GM23338 (cell line): ENCODE results near the gene SLC25A22. TPM values are rescaled to one million over a fixed set of nuclear protein-coding genes. Genes with fewer than 3 reads are reported as not detected.

ENCODE experiments used
- ATAC-seq: fragments of 200-7000 bp; cut with Tn5 transposase; 3 replicates; pipeline ENCODE4 v1.9.1; 2020
- DNase-seq: peaks from one replicate; pipeline ENCODE4 v3.0.0-alpha.2; 2015; ENCODE audit warnings: low spot score
- H2AFZ ChIP-seq: fragments of 200-600 bp; sonication (generic); 2 replicates; pipeline ENCODE4 v1.8.0; 2016; ENCODE audit warnings: antibody characterized with exemption, mild to moderate bottlenecking, moderate library complexity
- H3F3A ChIP-seq: fragments of 200-600 bp; sonication (generic); replicated peaks from 2 replicates; pipeline ENCODE4 v1.8.0; 2017; ENCODE audit warnings: antibody characterized with exemption, mixed run types, low read depth
- H3K27ac ChIP-seq: fragments of 200-600 bp; sonication (generic); 2 replicates; pipeline ENCODE4 v1.6.1; 2016; ENCODE audit warnings: low read depth
- H3K27me3 ChIP-seq: fragments of 200-600 bp; sonication (generic); 2 replicates; pipeline ENCODE4 v1.8.0; 2016; ENCODE audit warnings: mild to moderate bottlenecking, mixed run types, moderate library complexity; ENCODE audit not compliant: insufficient read depth
- H3K36me3 ChIP-seq: fragments of 200-600 bp; sonication (generic); 2 replicates; pipeline ENCODE4 v1.8.0; 2016; ENCODE audit warnings: mild to moderate bottlenecking; ENCODE audit not compliant: insufficient read depth
- H3K4me1 ChIP-seq: fragments of 200-600 bp; sonication (generic); 2 replicates; pipeline ENCODE4 v1.8.0; 2016; ENCODE audit warnings: mild to moderate bottlenecking, moderate library complexity; ENCODE audit not compliant: insufficient read depth
- H3K4me2 ChIP-seq: fragments of 200-600 bp; sonication (generic); 2 replicates; pipeline ENCODE4 v1.7.1; 2017; ENCODE audit warnings: mixed run types
- H3K4me3 ChIP-seq: fragments of 200-600 bp; sonication (generic); 2 replicates; pipeline ENCODE4 v1.6.1; 2016; ENCODE audit warnings: mixed run types
- H3K79me2 ChIP-seq: fragments of 200-600 bp; sonication (generic); replicated peaks from 2 replicates; pipeline ENCODE4 v1.8.0; 2017; ENCODE audit warnings: mild to moderate bottlenecking; ENCODE audit not compliant: insufficient read depth
- H3K9me2 ChIP-seq: fragments of 200-600 bp; sonication (generic); 2 replicates; pipeline ENCODE4 v1.8.0; 2017; ENCODE audit not compliant: insufficient read depth
- H4K20me1 ChIP-seq: fragments of 200-600 bp; sonication (generic); replicated peaks from 2 replicates; pipeline ENCODE4 v1.8.0; 2017; ENCODE audit warnings: mild to moderate bottlenecking; ENCODE audit not compliant: insufficient read depth
- H3K27ac Mint-ChIP-seq: 2 replicates; pipeline ENCODE4 v1.8.0; 2020; ENCODE audit warnings: inconsistent platforms, mild to moderate bottlenecking, moderate library complexity, mixed read lengths
- H3K27me3 Mint-ChIP-seq: 3 replicates; pipeline ENCODE4 v1.8.0; 2022; ENCODE audit warnings: low read depth, mild to moderate bottlenecking, moderate library complexity, mixed read lengths, inconsistent platforms; ENCODE audit not compliant: insufficient read depth, poor library complexity
- H3K36me3 Mint-ChIP-seq: 3 replicates; pipeline ENCODE4 v1.8.0; 2021; ENCODE audit warnings: low read depth, mild to moderate bottlenecking, inconsistent platforms, moderate library complexity, mixed read lengths
- H3K4me1 Mint-ChIP-seq: 3 replicates; pipeline ENCODE4 v1.8.0; 2020; ENCODE audit warnings: mild to moderate bottlenecking, inconsistent platforms, mixed read lengths
- H3K4me3 Mint-ChIP-seq: 3 replicates; pipeline ENCODE4 v1.8.0; 2021; ENCODE audit warnings: moderate library complexity, mild to moderate bottlenecking, inconsistent platforms, mixed read lengths
- H3K9me3 Mint-ChIP-seq: 3 replicates; pipeline ENCODE4 v1.8.0; 2020; ENCODE audit warnings: moderate library complexity, mild to moderate bottlenecking, inconsistent platforms, mixed read lengths
- EZH2 ChIP-seq: fragments of 200-600 bp; sonication (generic); IDR thresholded peaks from one replicate; pipeline ENCODE4 v1.8.0; 2017; ENCODE audit warnings: antibody characterized with exemption, mild to moderate bottlenecking, low read depth; ENCODE audit not compliant: unreplicated experiment
- EZH2phosphoT487 ChIP-seq: fragments of 200-600 bp; sonication (generic); IDR thresholded peaks from one replicate; pipeline ENCODE4 v1.8.1; 2018; ENCODE audit warnings: antibody characterized with exemption; ENCODE audit not compliant: unreplicated experiment
- JUNB ChIP-seq: IDR thresholded peaks from one replicate; pipeline ENCODE4 v1.6.1; 2016; ENCODE audit warnings: antibody characterized with exemption; ENCODE audit not compliant: unreplicated experiment
- NANOG ChIP-seq: IDR thresholded peaks from 2 replicates; pipeline ENCODE4 v1.6.1; 2016; ENCODE audit warnings: antibody characterized with exemption, borderline replicate concordance
- POLR2AphosphoS5 ChIP-seq: IDR thresholded peaks from 2 replicates; pipeline ENCODE4 v1.6.1; 2016; ENCODE audit warnings: antibody characterized with exemption, low read depth
- REST ChIP-seq: IDR thresholded peaks from one replicate; pipeline ENCODE4 v1.6.1; 2018; ENCODE audit warnings: antibody characterized with exemption; ENCODE audit not compliant: unreplicated experiment
- STAT1 ChIP-seq: IDR thresholded peaks from one replicate; pipeline ENCODE4 v1.6.1; 2016; ENCODE audit warnings: antibody characterized with exemption; ENCODE audit not compliant: unreplicated experiment
- ZNF114 ChIP-seq: fragments of 250-450 bp; sonication (Bioruptor Pico); IDR thresholded peaks from 2 replicates; pipeline ENCODE4 v1.5.0; 2020; ENCODE audit warnings: mild to moderate bottlenecking, moderate library complexity
- ZNF331 ChIP-seq: fragments of 250-450 bp; sonication (Bioruptor Pico); IDR thresholded peaks from 2 replicates; pipeline ENCODE4 v1.5.0; 2020; ENCODE audit warnings: low read depth, mild to moderate bottlenecking, moderate library complexity
- polyA plus RNA-seq: library from polyadenylated mRNA; unstranded; fragments of >200 nt; fragmentation: Nextera tagmentation; extraction: Ambion mirVana; gene quantifications from 2 replicates; pipeline ENCODE4 v1.2.1, GENCODE V29; 2016
- total RNA-seq: library from RNA; depleted of rRNA; stranded (reverse); fragments of >200 nt; shearing (Covaris generic); gene quantifications from 2 replicates; pipeline ENCODE4 v1.2.3, GENCODE V29; 2014
- TF ChIP-seq, protein P1 (sequence below), 2 experiments: fragments of 200-600 bp in 1 of 2; sonication (generic) in 1 of 2; conservative IDR thresholded peaks; 2 replicates each; pipeline versions ENCODE4 v1.5.1 to v1.6.1; 2016 to 2017; ENCODE audit warnings: antibody characterized with exemption in 2 of 2, low read depth in 2 of 2, mild to moderate bottlenecking in 2 of 2, moderate library complexity in 1 of 2
- TF ChIP-seq, protein P2 (sequence below): IDR thresholded peaks from 2 replicates; pipeline ENCODE4 v1.6.1; 2016; ENCODE audit warnings: antibody characterized with exemption

Gene SLC25A22
- total and polyA plus RNA-seq, 2 experiments from 2014 or later: 21.0 to 46.4 TPM

DNA sequence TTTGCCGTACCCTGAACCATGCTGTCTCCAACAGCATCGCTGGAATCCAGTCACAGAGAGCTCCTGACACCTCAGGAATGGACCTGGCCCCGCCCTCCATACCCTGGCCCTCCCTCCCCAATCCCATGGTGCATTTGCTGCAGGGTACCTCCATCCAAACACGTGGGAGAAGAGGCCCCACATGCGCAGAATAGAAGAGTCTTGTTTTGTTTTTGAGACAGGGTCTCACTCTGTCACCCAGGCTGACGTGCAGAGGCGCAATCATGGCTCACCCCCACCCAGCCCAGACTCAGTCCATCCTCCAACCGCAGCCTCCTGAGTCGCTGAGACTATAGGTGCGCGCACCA, 18.3 kb upstream of the SLC25A22 start (continued):
- TF ChIP-seq, protein P1, sequence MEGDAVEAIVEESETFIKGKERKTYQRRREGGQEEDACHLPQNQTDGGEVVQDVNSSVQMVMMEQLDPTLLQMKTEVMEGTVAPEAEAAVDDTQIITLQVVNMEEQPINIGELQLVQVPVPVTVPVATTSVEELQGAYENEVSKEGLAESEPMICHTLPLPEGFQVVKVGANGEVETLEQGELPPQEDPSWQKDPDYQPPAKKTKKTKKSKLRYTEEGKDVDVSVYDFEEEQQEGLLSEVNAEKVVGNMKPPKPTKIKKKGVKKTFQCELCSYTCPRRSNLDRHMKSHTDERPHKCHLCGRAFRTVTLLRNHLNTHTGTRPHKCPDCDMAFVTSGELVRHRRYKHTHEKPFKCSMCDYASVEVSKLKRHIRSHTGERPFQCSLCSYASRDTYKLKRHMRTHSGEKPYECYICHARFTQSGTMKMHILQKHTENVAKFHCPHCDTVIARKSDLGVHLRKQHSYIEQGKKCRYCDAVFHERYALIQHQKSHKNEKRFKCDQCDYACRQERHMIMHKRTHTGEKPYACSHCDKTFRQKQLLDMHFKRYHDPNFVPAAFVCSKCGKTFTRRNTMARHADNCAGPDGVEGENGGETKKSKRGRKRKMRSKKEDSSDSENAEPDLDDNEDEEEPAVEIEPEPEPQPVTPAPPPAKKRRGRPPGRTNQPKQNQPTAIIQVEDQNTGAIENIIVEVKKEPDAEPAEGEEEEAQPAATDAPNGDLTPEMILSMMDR (conservative IDR thresholded peaks at IDR 0.05; ENCODE audit: low read depth in 2 of 2): no peak
- TF ChIP-seq, protein P2, sequence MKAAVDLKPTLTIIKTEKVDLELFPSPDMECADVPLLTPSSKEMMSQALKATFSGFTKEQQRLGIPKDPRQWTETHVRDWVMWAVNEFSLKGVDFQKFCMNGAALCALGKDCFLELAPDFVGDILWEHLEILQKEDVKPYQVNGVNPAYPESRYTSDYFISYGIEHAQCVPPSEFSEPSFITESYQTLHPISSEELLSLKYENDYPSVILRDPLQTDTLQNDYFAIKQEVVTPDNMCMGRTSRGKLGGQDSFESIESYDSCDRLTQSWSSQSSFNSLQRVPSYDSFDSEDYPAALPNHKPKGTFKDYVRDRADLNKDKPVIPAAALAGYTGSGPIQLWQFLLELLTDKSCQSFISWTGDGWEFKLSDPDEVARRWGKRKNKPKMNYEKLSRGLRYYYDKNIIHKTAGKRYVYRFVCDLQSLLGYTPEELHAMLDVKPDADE: no peak
- no peak for TF ChIP-seq STAT1
- no peak for TF ChIP-seq POLR2AphosphoS5
- TF ChIP-seq REST: no peak
- TF ChIP-seq EZH2: no peak
- TF ChIP-seq JUNB: no peak
- TF ChIP-seq EZH2phosphoT487: no peak
- TF ChIP-seq ZNF114 (CRISPR knock-in tag): no peak
- no peak for TF ChIP-seq ZNF331
- no peak for TF ChIP-seq NANOG

- Histone ChIP-seq H3K4me3 (no peak overlapping the region), H3F3A (peaks cover 39% of the 10 kb centered on the region), H3K27ac (0 out of 2 replicates have a peak overlapping the region, but pooled peaks have one; percentile 69), H3K9me2 (no peaks in the 10 kb centered on the region), H3K36me3 (peaks cover 22% of the 10 kb centered on the region), H3K4me2 (no peak overlapping the region), H3K4me1 (peaks cover 17% of the 10 kb centered on the region), H4K20me1 (peaks cover 19% of the 10 kb centered on the region), H2AFZ (no peak overlapping the region), H3K27me3 (no peaks in the 10 kb centered on the region), H3K79me2 (peaks cover 14% of the 10 kb centered on the region)
- H3K27me3 Mint-ChIP-seq: peaks cover 28% of the 10 kb centered on the region
- peaks cover 5% of the 10 kb centered on the region; the same call in 1 of the 3 replicates for H3K9me3 Mint-ChIP-seq
- peaks cover 39% of the 10 kb centered on the region for H3K36me3 Mint-ChIP-seq
- DNase-seq (no peak), ATAC-seq (no peak)
- no peak overlapping the region for H3K4me3 Mint-ChIP-seq
- H3K4me1 Mint-ChIP-seq: peaks cover 22% of the 10 kb centered on the region
- H3K27ac Mint-ChIP-seq: no peak overlapping the region
- TF ChIP-seq, protein P2: no peak
- TF ChIP-seq REST (no peak), JUNB (no peak), EZH2phosphoT487 (no peak), EZH2 (no peak), STAT1 (no peak)
Measured at GRCh38 chr11:815675-816432, 17.8 kb upstream of the SLC25A22 start.
